HG03442 (cell line): ENCODE measurements around the gene RUNX2.

ENCODE experiments used
- ATAC-seq: cut with Tn5 transposase; IDR thresholded peaks from one replicate; pipeline ENCODE4 v1.9.1; 2021; ENCODE audit warnings: mild to moderate bottlenecking, moderate library complexity; ENCODE audit not compliant: unreplicated experiment

The RUNX2 gene

DNA sequence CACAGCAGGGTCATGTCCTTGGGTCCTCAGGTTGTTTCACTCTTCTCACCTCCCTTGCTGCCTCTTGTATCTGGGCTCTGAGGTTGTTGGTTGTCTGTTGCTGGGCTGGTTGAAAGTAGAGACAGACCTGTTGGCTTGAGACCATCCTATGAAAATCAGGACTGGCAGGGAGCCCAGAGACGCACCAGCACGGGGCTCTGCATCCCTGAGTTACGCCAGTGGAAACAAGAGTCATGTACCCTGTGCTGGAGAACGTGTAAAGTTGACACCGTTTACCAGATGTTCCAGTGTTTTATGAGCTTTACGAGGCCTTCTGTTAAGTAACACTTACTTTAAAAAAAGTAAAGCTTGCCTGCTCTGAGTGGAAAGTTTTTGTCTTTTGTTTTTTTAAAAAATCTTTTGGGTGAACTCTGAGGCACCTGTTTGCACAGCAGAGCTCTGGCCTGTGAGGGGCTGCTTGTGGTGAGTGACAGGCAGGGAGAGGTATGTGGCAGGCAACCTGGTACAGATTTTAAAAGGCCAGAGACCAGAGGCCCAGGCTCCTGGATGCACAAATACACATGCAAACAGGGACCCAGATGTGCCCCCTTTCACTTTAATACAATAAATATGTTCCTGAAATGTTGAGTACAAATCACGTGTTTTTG, 309.6 kb downstream of the RUNX2 start:
- ATAC-seq = no peak

DNA sequence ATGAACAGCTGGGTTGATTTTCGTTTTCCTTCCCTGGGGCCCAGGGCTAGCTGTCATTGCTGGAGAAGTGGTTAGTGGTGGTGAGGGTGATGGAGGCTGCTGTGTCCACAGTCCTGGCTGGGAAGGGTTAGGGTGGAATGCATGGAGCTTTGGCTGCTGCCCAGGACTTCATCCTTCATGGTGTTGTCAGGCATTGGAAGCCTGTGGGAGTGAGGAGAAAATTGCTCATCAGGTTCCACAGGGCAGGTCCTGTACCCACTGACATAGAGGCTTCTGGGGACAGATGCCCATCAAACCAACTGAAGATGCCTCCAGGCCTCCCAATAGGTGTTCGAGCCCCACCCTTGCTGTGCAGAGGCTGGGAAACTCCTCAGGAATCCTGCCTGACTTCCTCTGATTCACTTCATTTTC, 312.0 kb downstream of the RUNX2 start:
- ATAC-seq = no peak

DNA sequence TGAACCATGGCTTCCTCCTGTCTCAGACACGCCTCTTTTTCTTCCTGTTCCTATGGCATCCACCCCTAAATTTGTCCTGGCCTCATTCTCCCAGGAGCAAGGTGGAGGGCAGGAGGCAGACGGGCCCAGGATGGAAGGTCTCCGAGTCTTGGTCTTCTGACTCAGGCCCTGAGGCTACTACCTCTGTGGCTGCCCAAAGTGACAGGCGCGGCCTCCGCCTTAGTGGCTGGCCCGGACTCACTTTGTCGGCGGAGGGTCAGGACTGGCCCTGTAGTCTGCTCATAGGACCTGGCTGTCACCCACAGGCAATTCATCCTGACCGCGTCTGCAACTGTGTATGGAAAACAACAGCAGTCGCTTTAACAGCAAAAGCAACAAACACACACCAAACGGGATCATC, 312.7 kb downstream of the RUNX2 start:
- ATAC-seq = no peak

DNA sequence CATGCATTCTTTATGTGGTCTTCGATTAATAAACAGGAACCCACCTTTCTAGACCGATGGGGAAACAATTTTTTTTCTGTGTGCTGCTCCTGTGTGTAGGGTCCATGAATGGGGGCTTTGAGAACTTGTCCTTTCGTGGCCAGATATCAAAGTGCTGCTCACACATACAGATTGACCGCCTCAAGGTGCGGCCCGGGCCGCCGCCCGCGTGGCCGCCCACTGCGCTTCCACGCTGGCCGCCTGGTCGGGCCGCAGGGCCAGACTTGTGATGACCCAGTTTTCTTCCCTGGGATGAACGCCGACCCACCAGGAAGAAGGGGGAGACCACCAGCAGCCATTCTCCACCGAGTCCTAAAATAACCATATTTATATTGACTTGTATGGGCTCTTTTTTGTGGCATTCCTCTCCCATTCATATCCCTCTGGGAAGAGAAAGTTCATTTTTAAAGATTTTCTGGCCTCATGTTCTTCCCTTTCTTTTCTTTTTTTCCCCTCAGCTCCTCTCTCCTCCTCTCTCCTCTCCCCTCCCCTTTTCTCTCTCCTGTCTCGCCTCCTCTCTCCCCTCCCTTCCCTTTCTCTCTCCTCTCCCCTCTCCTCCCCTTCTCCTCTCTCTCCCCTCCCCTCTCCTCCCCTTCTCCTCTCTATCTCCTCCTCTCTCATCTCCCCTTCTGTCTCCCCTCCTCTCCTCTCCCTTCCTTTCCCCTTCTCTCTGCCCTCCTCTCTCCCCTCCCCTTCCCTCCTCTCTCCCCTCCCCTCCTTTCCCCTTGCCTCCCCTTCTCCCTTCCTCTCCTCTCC, 314.4 kb downstream of the RUNX2 start:
- no peak for ATAC-seq

DNA sequence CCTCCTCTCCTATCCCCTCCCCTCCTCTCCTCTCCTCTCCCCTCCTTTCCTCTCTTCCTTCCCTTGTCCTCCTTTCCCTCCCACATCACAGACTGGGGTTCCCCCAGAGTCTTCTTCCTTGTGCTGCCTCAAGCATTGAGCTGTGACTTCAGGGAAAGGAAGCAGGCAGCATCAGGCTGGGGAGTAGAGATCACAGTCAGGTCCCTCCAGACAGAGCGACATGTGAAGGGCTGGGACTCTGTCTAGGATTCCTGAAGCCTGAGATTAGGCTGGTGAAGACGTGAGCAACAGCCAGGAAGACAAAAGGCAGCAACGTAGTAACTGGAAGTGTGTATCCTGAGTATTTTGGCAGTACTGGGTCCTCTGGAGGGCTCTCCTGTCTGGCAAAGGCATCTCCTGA, 315.0 kb downstream of the RUNX2 start:
- ATAC-seq = no peak

DNA sequence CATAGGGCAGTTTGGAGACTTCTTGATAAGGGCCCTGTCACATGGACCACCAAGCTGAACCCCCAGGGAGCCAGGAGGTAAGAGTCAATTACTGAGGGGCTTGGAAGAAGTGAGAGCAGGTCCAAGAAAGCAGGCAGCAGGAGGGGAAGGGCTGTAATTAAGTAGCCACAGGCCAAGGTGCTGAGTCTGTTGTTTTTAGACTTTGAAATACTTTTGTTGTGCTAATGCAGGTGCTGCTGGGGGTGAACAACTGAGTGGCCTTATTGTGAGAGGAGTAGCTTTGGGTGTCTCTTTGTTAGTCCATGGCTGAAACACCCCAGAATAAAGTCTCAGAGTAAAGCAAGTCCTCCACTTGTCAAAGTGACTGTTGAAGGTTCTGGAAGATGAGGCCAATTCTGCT, 316.6 kb downstream of the RUNX2 start:
- ATAC-seq = no peak

DNA sequence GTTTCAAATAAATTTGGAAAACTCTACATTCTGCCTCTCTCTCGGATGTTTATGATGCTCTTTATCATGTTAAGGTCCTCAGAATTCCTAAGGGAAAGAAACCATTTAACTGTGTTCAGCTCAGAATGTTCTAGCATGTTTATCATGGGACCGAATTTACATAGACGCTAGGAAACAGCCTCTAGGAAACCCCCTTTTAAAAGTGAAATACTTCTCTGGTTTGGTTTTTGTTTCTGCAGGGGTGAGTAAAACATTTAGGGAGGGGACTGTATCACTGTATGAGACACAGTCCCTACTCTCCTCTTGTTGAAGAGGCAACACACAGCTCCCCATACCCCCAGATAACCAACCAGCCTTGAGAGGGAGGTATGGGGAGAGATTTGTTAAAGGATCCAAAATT, 317.2 kb downstream of the RUNX2 start:
- ATAC-seq = no peak

DNA sequence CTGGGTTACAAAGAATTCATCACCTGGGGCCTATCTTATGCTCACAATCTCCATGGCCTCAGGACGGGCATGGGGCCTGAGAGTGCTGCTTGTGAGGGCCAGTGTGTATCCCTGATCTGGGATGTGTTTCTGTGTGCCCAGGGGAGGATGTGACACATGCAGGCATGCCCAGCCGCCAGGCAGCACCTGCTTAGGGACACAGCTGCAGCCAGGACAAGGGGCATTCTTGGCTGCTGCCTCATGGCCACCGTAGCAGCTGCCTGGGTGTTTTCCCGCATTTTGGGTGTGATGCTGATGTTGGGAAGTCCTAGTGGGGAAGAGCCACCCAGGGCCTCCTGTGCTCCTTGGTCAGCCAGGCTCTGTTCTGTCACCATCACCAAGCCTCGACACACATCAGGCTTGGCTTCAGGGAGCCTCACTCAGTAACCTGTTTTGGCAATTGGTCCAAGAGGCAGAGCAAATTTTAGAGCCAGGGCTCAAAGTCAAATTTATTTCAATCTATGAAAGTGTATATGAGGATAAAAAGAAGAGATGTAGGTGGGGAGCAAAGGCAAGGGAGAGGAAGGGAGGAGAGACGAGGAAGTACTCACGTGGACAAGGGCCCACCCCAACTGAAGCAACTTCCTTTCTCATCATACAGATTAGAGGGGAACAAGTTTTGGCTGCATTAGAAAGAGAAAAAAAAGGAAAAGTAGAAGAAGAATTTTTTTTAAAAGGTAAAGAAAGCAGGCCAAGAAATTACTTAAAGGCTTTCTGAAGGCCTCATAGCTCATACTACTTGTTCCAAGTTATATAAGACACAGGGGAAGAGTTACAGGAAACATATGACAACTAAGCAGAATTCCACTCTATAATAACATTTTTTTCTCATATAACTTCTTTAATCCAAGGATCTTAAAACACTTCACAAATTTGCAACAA, 319.5 kb downstream of the RUNX2 start:
- no peak for ATAC-seq

DNA sequence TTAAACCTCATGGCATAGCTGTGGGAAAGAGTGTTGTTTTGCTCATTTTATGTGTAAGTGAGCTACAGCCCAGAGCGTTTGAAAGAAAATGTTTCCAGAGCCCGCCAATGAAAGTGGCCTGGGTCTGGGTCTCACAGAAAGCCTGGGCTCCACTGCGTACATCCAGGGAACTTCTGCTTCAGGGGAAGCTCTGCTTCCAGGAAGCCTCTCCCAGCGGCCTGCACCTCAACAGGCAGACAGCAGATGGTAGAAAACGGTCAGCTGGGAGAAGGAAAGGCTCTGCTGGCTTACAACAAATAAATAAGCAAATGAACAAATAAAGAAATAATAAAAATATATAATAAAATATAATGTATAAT, 320.1 kb downstream of the RUNX2 start:
- no peak for ATAC-seq

DNA sequence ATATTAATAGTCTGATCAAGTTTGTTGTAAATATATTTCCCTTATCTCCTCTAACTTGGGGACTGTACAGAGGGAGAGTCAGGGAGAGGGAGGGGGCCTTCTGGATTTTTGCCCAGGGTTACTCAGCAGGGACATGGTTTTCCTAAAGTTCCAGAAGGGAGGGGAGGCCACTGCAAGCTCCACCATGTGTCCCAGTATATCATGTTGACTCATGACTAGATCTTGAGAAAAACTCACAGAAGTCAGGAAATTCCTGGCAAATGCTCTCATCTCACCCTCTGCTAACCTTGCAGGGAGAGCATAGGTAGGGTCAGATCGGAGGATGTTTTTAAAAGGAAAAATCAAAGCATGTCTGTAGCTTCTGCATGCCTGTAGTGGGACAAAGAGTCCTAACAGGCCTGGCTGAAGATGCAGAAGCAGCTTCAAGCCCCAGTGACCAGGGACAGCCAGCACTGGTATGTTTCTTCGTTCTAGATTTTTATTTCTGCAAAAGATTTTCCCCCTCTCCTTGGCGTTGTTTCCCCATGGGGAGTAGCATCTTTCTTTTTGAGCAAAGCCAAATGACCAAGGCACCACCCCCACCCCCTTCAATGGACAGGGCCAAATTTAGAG, 322.5 kb downstream of the RUNX2 start:
- no peak for ATAC-seq

DNA sequence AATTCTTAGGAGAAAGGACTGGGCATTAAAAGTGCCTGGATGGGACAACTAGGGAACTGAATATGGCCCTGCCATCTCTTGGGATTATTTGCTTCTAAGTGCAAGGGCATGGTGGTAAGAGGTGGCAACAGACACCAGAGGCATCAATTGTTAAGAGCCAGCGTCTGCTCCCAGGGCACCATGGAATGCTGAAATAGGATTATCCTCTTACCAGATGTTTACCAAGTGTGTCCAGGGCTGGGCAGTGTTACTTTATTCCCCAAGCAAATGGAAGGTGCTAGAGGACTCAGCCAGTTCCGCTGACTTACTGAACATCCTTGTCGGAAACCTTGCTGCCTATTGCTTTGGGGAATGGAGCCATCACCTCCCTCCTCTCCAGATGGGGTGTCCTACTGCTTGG, 323.2 kb downstream of the RUNX2 start:
- ATAC-seq = no peak

DNA sequence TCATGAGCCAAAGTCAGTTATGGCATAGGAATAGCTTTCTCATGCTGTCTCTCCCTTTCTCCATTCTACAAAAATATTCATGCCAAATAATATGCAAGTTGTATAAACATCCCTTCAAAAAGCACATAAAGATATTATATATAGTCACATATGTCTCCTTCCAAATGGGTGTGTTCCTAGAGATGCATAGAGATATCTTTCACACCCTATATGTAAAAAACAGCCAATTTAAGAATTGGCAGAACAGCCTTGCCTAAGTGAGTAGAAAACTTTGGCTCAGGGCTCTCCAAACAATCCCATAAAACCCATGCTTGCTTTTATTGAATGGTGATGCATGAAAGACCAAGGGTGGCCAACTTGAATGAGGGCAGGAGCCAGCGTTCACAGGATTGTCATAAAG, 324.3 kb downstream of the RUNX2 start:
- no peak for ATAC-seq

DNA sequence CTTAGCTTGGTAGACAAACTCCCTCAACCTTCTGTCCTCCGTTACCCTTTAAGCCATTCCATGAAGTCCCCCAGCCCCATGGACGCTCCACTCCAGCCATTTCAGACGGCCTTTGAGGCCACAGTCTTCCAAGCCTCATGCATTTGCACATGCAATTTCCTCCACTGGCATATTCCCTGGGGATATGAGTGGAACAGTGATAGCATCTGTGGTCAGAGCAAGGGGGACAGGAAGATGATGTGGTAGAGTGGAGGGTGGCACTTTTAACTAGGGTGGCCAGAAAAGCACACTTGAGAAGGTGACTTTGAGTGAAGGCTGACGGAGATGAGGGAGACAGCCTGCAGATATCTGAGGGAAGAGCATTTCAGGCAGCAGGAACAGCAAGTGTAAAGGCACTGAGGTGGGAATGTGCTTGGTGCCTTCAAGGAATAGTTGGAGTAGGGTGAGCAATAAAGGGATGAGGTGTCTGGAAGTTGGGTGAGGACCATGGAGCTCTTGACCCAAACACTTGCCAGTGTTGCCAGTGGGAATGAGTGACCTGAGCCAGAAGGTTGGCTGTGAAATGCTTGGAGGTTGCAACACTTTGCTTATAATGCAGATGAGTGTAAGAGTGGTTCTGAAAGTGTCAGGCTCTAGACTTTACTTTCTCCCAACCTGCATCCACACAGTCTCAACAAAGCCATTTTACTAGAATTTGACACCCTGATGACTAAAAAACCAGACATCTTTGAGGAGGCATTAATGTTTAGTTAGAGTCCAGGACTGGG, 325.2 kb downstream of the RUNX2 start:
- ATAC-seq = no peak

DNA sequence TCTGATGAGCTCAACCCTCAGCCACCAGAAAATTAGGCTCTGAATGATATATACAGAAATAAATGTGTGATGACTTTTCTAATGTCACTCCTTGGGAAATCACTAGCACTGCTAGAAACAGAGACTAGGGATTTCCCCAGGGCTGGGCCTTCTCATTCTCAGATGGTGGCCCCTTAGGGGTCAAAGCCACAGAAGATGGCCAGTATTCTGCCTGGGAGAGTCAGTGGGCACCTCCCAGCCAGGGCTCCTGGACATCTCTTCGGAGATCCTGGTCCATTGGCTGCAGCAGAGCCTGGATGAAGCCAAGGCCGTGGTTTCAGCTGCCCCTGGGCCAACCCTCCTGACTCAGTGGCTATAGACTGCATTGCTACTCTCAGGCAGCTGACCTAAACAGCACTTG, 326.5 kb downstream of the RUNX2 start:
- ATAC-seq = no peak

DNA sequence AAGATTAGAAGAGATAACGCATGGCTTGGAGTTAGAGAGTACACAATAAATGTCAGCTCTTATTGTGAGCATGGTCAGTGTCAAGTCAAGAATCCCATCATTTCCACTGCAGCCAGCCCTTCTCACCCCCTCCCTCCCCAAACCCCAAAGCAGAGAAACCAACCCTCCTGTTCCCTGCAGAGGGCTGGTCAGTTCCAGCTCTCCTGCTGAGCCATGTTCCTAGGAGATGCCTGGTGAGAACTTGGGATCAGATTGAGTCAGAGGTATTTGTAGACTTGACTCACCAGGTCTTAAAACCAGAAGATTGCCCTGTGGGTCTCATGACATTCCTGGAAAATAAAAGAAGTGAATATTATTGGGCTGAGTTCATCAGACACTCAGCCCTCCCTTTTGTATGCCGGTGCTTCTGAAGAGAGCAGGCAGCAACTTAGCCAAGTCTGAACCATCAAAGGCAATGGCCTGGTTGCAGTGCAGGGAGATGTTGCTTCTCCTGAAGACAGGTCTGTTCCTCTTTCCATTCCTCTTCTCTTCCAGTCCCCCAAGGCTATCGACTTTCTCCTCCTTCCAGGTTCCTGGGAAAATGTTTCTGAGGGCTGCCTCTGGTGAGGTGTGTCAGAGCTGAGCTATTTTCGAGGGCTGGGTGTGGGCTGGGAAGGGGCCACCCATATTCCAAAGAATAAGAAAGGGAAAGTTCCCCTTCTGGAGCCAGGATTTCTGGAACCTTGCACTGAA, 327.8 kb downstream of the RUNX2 start:
- no peak for ATAC-seq

DNA sequence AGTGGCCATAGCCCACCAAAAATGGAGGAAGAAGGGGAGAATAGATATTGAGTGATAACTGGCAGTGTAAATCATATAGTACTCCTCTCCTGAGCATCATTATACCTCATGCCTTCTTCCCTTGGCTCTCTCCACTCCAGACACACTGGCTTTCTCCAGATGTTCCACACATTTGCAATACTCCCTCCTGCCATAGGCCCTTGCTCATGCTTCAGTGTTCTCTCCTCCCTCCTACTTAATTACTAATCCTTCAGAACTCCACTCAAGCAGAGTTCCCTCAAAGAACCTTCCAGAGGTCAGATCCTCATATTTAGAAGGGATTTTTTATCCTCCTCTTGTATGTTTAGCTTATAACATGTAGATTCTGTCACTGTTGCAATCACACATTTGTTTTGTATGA, 329.1 kb downstream of the RUNX2 start:
- ATAC-seq = no peak

DNA sequence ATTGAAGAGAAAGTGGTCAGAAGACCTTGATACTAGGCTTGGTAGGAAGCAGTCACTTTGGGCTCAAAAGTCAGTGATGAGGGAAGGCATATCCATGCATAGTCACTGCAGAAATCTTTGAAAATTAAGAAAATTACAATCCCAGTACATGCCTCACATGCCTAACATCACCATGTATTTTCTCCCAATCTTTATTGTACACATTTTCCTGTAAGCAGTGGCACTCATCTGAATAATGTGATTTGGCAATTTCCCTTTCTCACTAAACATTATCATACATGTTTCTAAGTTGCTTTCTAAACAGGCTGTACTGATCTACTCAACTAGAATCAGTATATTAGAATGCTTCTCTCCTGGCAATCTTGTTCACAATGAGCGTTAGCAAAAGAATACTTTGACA, 330.3 kb downstream of the RUNX2 start:
- ATAC-seq = no peak

DNA sequence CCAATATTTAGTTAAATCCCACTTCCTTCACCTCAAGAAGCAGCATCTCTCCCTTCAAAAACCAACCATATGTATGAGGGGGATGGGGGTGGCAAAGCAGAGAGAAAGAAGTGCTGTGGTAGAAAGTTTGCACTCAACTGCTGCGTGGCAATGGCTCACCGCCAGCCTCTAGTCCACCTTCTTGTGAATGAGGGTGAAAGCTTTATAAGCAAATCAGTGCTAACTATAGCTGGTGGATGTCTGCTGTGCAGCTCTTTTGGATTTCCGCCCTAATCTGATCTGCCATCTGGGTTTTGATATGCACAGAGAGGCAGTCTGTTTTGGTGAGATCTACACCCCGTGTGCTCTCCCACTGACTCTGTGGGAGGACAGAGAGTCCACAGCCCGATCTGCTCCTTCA, 330.8 kb downstream of the RUNX2 start:
- ATAC-seq = no peak

DNA sequence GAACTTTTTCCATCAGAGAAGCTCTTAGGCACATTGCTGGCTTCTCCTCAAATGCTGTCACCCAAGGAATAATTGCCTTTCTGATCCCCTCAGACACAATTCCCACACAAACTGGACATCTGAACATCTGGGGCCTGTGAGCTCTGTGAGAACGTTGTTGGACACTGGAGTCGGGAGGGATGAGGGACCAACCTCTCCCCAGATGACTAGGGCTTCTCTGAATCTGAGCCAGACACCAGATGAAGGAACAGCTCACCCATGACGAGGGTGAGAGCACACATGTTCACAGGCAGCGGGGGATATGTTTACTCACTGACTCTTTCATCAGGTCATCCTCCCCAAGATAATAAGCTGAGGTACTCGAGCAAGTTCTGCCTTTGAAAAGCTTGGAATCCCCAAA, 333.5 kb downstream of the RUNX2 start:
- ATAC-seq = no peak
